ENCODE results near the gene NKD1.

The NKD1 gene

GRCh38 chr16:50617646-50618184 lies 69.5 kb downstream of the NKD1 start:
- no CpG with 5 or more reads among the region's 2 CpGs for WGBS, 2 donors (ENCODE audit: extremely low coverage in 2 of 2, insufficient read length in 2 of 2, insufficient replicate concordance in 1 of 2)
- no peak overlapping the region for H3K9ac ChIP-seq (ENCODE audit: low read depth, low read length, poor library complexity)
- no peaks in the 10 kb centered on the region for H3K79me1 ChIP-seq (ENCODE audit: low read depth, low read length)
- H4K8ac ChIP-seq (ENCODE audit: low read depth, low read length) = no peak overlapping the region
- H3K4me1 ChIP-seq (ENCODE audit: control insufficient read depth in 2 of 2, insufficient read depth in 1 of 2, low read depth in 1 of 2, low read length in 2 of 2) = peaks cover 0 to 2% of the 10 kb centered on the region in 2 donors
- H3K14ac ChIP-seq (ENCODE audit: low read length) = no peak overlapping the region
- H3K4ac ChIP-seq (ENCODE audit: low read length) = no peak overlapping the region
- H2AK5ac ChIP-seq (ENCODE audit: low read depth, low read length) = no peak overlapping the region
- H3K4me3 ChIP-seq (ENCODE audit: low read length in 2 of 2) = no peak overlapping the region
- H2BK12ac ChIP-seq (ENCODE audit: low read length) = no peak overlapping the region
- no peak overlapping the region for H2AFZ ChIP-seq (ENCODE audit: low read length)
- peaks cover 0 to 12% of the 10 kb centered on the region in 2 donors for H3K36me3 ChIP-seq (replicated peaks in 1 of 2; ENCODE audit: control insufficient read depth in 2 of 2, insufficient read depth in 2 of 2, low read length in 2 of 2)
- DNase-seq (ENCODE audit: low spot score) = no peak
- H2BK5ac ChIP-seq (ENCODE audit: low read length) = no peak overlapping the region
- no peaks in the 10 kb centered on the region for H3K27me3 ChIP-seq (ENCODE audit: control insufficient read depth in 3 of 3, insufficient read depth in 3 of 3, low read depth in 1 of 3, low read length in 3 of 3)
- H3K9me3 ChIP-seq (replicated peaks in 1 of 2; ENCODE audit: control insufficient read depth in 2 of 2, insufficient read depth in 1 of 2, low read depth in 1 of 2, low read length in 2 of 2) = no peaks in the 10 kb centered on the region
- no peak overlapping the region for H3K23ac ChIP-seq (ENCODE audit: low read depth, low read length, poor library complexity)
- H3K18ac ChIP-seq (ENCODE audit: low read length) = no peak overlapping the region
- H2BK15ac ChIP-seq (ENCODE audit: low read length) = no peak overlapping the region
- H3K27ac ChIP-seq (replicated peaks; ENCODE audit: low read length) = no peak overlapping the region
- H3K4me2 ChIP-seq (ENCODE audit: insufficient read depth, low read length, poor library complexity, severe bottlenecking) = no peak overlapping the region
- no peak overlapping the region for H2BK120ac ChIP-seq (ENCODE audit: low read depth, low read length)
- no peak overlapping the region for H4K91ac ChIP-seq (ENCODE audit: low read depth, low read length, poor library complexity)

- Histone ChIP-seq H3K27ac (replicated peaks; ENCODE audit: low read length) (no peak overlapping the region), H3K9me3 (replicated peaks in 1 of 2; ENCODE audit: control insufficient read depth in 2 of 2, insufficient read depth in 1 of 2, low read depth in 1 of 2, low read length in 2 of 2) (no peaks in the 10 kb centered on the region), H4K8ac (ENCODE audit: low read depth, low read length) (no peak overlapping the region), H2AK5ac (ENCODE audit: low read depth, low read length) (no peak overlapping the region), H3K23ac (ENCODE audit: low read depth, low read length, poor library complexity) (no peak overlapping the region), H3K79me1 (ENCODE audit: low read depth, low read length) (no peaks in the 10 kb centered on the region), H2BK5ac (ENCODE audit: low read length) (no peak overlapping the region), H2BK15ac (ENCODE audit: low read length) (no peak overlapping the region), H3K27me3 (ENCODE audit: control insufficient read depth in 3 of 3, insufficient read depth in 3 of 3, low read depth in 1 of 3, low read length in 3 of 3) (no peaks in the 10 kb centered on the region), H2BK120ac (ENCODE audit: low read depth, low read length) (no peak overlapping the region), H3K4me2 (ENCODE audit: insufficient read depth, low read length, poor library complexity, severe bottlenecking) (no peak overlapping the region), H3K14ac (ENCODE audit: low read length) (no peak overlapping the region), H3K4ac (ENCODE audit: low read length) (no peak overlapping the region), H3K4me3 (ENCODE audit: low read length in 2 of 2) (no peak overlapping the region), H3K9ac (ENCODE audit: low read depth, low read length, poor library complexity) (no peak overlapping the region), H3K36me3 (replicated peaks in 1 of 2; ENCODE audit: control insufficient read depth in 2 of 2, insufficient read depth in 2 of 2, low read length in 2 of 2) (peaks cover 0 to 12% of the 10 kb centered on the region in 2 donors), H2AFZ (ENCODE audit: low read length) (no peak overlapping the region), H2BK12ac (ENCODE audit: low read length) (no peak overlapping the region), H3K4me1 (ENCODE audit: control insufficient read depth in 2 of 2, insufficient read depth in 1 of 2, low read depth in 1 of 2, low read length in 2 of 2) (peaks cover 0 to 2% of the 10 kb centered on the region in 2 donors), H4K91ac (ENCODE audit: low read depth, low read length, poor library complexity) (no peak overlapping the region), H3K18ac (ENCODE audit: low read length) (no peak overlapping the region)
- DNase-seq (ENCODE audit: low spot score) = no peak
- WGBS, 2 donors (ENCODE audit: extremely low coverage in 2 of 2, insufficient read length in 2 of 2, insufficient replicate concordance in 1 of 2) = no CpG with 5 or more reads among the region's 12 CpGs
Observed at GRCh38 chr16:50618238-50618918, 70.2 kb downstream of the NKD1 start.

DNA sequence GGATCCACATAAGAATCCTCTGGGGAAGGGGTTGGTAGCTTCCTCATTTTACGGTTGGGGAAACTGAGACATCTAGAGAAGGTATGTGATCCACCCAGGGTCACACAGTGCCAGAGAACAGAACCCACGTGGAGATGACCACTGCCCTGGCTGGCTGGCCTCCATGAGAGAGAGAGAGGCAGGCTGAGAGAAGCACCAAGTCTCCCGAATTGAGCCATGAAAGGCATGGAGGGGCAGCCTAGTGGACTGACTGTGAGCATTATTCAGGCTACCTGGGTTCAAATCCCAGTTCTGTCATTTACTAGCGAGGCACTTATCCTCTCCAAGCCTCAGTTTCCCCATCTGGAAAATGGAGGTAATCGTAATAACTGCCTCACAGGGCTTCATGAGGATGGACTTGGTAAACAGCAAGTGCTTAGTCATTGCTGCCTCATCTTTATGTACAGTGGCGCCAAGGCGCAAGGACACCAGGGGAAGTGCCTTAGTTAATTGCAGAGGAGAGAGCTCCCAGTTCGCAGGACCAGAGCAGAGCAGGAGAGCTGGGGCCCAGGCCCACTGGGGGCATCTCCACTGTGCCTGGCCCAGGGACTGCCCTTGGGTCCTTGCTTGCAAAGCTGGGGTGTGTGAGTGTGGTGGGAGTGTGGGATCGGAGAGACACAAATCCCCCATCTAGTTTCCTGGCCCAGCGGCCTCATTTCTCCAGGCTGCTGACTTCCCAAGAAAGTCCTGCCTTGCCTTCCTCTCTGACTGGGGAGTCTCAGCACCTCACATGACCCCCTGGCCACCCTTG lies 71.7 kb downstream of the NKD1 start:
- Histone ChIP-seq H3K4me3 (ENCODE audit: low read length in 2 of 2) (no peak overlapping the region), H3K36me3 (replicated peaks in 1 of 2; ENCODE audit: control insufficient read depth in 2 of 2, insufficient read depth in 2 of 2, low read length in 2 of 2) (peaks cover 0 to 12% of the 10 kb centered on the region in 2 donors)
- WGBS, 2 donors (ENCODE audit: extremely low coverage in 2 of 2, insufficient read length in 2 of 2, insufficient replicate concordance in 1 of 2) = no CpG with 5 or more reads among the region's 10 CpGs

More for the DNA sequence above, 71.7 kb downstream of the NKD1 start:
- Histone ChIP-seq H4K8ac (ENCODE audit: low read depth, low read length) (no peak overlapping the region), H3K18ac (ENCODE audit: low read length) (no peak overlapping the region), H3K4ac (ENCODE audit: low read length) (no peak overlapping the region), H3K79me1 (ENCODE audit: low read depth, low read length) (no peaks in the 10 kb centered on the region), H4K91ac (ENCODE audit: low read depth, low read length, poor library complexity) (no peak overlapping the region), H3K14ac (ENCODE audit: low read length) (no peak overlapping the region), H3K9me3 (replicated peaks in 1 of 2; ENCODE audit: control insufficient read depth in 2 of 2, insufficient read depth in 1 of 2, low read depth in 1 of 2, low read length in 2 of 2) (no peaks in the 10 kb centered on the region), H3K9ac (ENCODE audit: low read depth, low read length, poor library complexity) (peak overlapping the region; percentile 24), H2BK120ac (ENCODE audit: low read depth, low read length) (no peak overlapping the region), H2BK5ac (ENCODE audit: low read length) (no peak overlapping the region), H2BK12ac (ENCODE audit: low read length) (no peak overlapping the region), H3K4me2 (ENCODE audit: insufficient read depth, low read length, poor library complexity, severe bottlenecking) (no peak overlapping the region), H3K4me1 (ENCODE audit: control insufficient read depth in 2 of 2, insufficient read depth in 1 of 2, low read depth in 1 of 2, low read length in 2 of 2) (peaks cover 0 to 2% of the 10 kb centered on the region in 2 donors), H3K27ac (replicated peaks; ENCODE audit: low read length) (no peak overlapping the region), H2BK15ac (ENCODE audit: low read length) (no peak overlapping the region), H3K27me3 (ENCODE audit: control insufficient read depth in 3 of 3, insufficient read depth in 3 of 3, low read depth in 1 of 3, low read length in 3 of 3) (no peaks in the 10 kb centered on the region), H2AK5ac (ENCODE audit: low read depth, low read length) (peak overlapping the region; percentile 22), H2AFZ (ENCODE audit: low read length) (no peak overlapping the region), H3K23ac (ENCODE audit: low read depth, low read length, poor library complexity) (no peak overlapping the region)
- no peak for DNase-seq (ENCODE audit: low spot score)

All from neuronal stem cell (in vitro differentiated cells).